Endothelial cell of umbilical vein (primary cell): Measurements from ENCODE around the gene SIRPA. TPM values are rescaled to one million over a fixed set of nuclear protein-coding genes. Genes with fewer than 3 reads are reported as not detected.

Experiments
- BruUV-seq: library from RNA; stranded (reverse); fragments of 400-500 nt; replicated peaks from 2 replicates; lab custom pipeline; 2021; lab: Mats Ljungman, UMichigan
- CTCF ChIA-PET: fragments of 300-600, 350-600 bp; sonication (Branson Sonifier 250); formaldehyde crosslinking; loops from one replicate; lab custom pipeline; 2021; ENCODE audit warnings: antibody characterized with exemption, inconsistent platforms; lab: Charles Lee
- POLR2A ChIA-PET: fragments of 300-600, 350-600 bp; sonication (Branson Sonifier 250); formaldehyde crosslinking; loops from one replicate; lab custom pipeline; 2021; ENCODE audit warnings: antibody characterized with exemption, inconsistent platforms; lab: Charles Lee
- DNase-seq: peaks from one replicate; pipeline ENCODE4 v3.0.0-alpha.2; 2011; ENCODE audit warnings: low read depth, low spot score
- FAIRE-seq: peaks from 2 replicates; lab custom pipeline; 2011; peaks lifted over from hg19 to GRCh38; lab: Jason Lieb, UNC
- H2AFZ ChIP-seq: 2 replicates; pipeline ENCODE4 v1.6.0; 2012; ENCODE audit warnings: low read depth, low read length, control low read depth, inconsistent platforms
- H3K27ac ChIP-seq: 2 replicates; pipeline ENCODE4 v1.5.1; 2011; ENCODE audit warnings: low read depth, mild to moderate bottlenecking, control low read depth, low read length, moderate library complexity; ENCODE audit not compliant: insufficient read depth
- H3K27me3 ChIP-seq, 2 experiments: 2 replicates each; pipeline versions ENCODE4 v1.6.0 to v1.6.1; 2011; ENCODE audit warnings: low read length in 2 of 2, mixed read lengths in 1 of 2; ENCODE audit not compliant: control insufficient read depth in 2 of 2, insufficient read depth in 2 of 2
- H3K36me3 ChIP-seq, 2 experiments: 2 replicates in 1 of 2; 3 replicates in 1 of 2; pipeline ENCODE4 v1.5.1; 2011; ENCODE audit warnings: low read length in 2 of 2, mild to moderate bottlenecking in 1 of 2, moderate library complexity in 1 of 2; ENCODE audit not compliant: control insufficient read depth in 2 of 2, insufficient read depth in 2 of 2; ENCODE audit errors: extremely low read depth in 1 of 2
- H3K4me1 ChIP-seq: 3 replicates; pipeline ENCODE4 v1.5.1; 2011; ENCODE audit warnings: mild to moderate bottlenecking, low read length; ENCODE audit not compliant: control insufficient read depth, insufficient read depth; ENCODE audit errors: extremely low read depth
- H3K4me2 ChIP-seq: 2 replicates; pipeline ENCODE4 v1.6.1; 2011; ENCODE audit warnings: low read length, control low read depth, mixed read lengths; ENCODE audit not compliant: insufficient read depth
- H3K4me3 ChIP-seq, 3 experiments: fragments of 200-600 bp in 1 of 3; sonication (generic), shearing (Covaris generic) in 1 of 3; replicated peaks in 1 of 3; 2 replicates each; pipeline ENCODE4 v1.5.1; 2011 to 2016; ENCODE audit warnings: control low read depth in 3 of 3, low read length in 3 of 3, mild to moderate bottlenecking in 2 of 3, inconsistent platforms in 1 of 3, low read depth in 1 of 3, moderate library complexity in 1 of 3; ENCODE audit not compliant: insufficient read depth in 1 of 3
- H3K79me2 ChIP-seq: 2 replicates; pipeline ENCODE4 v1.6.0; 2012; ENCODE audit warnings: low read length, inconsistent platforms; ENCODE audit not compliant: control insufficient read depth, insufficient read depth
- H3K9ac ChIP-seq: replicated peaks from 2 replicates; pipeline ENCODE3; 2011; ENCODE audit warnings: low read length, control low read depth; ENCODE audit not compliant: insufficient read depth; ENCODE audit errors: extremely low read depth
- H3K9me1 ChIP-seq: replicated peaks from 3 replicates; pipeline ENCODE4 v1.6.0; 2011; ENCODE audit warnings: mild to moderate bottlenecking, low read length; ENCODE audit not compliant: control insufficient read depth, insufficient read depth; ENCODE audit errors: extremely low read depth
- H3K9me3 ChIP-seq: replicated peaks from 2 replicates; pipeline ENCODE4 v1.5.1; 2012; ENCODE audit warnings: low read length, inconsistent platforms; ENCODE audit not compliant: control insufficient read depth, insufficient read depth
- H4K20me1 ChIP-seq: replicated peaks from 2 replicates; pipeline ENCODE3; 2011; ENCODE audit warnings: mild to moderate bottlenecking, low read length; ENCODE audit not compliant: control insufficient read depth, insufficient read depth; ENCODE audit errors: extremely low read depth
- CTCF ChIP-seq, 2 donors: IDR thresholded peaks; 1 replicate in 1 of 2; 2 replicates in 1 of 2; pipeline ENCODE4 v1.5.1; 2011; ENCODE audit warnings: low read length in 2 of 2, mild to moderate bottlenecking in 2 of 2, moderate library complexity in 2 of 2, control low read depth in 1 of 2, inconsistent platforms in 1 of 2, low read depth in 1 of 2; ENCODE audit not compliant: insufficient read depth in 1 of 2; ENCODE audit errors: extremely low read depth in 1 of 2
- EZH2 ChIP-seq: IDR thresholded peaks from 2 replicates; pipeline ENCODE4 v1.6.1; 2012; ENCODE audit warnings: borderline replicate concordance, low read depth, mild to moderate bottlenecking, moderate library complexity, low read length, inconsistent platforms; ENCODE audit not compliant: severe bottlenecking
- FOS ChIP-seq: IDR thresholded peaks from 2 replicates; pipeline ENCODE4 v1.6.1; 2011; ENCODE audit warnings: mild to moderate bottlenecking, low read length, moderate library complexity, borderline replicate concordance; ENCODE audit not compliant: insufficient read depth
- GATA2 ChIP-seq: IDR thresholded peaks from 2 replicates; pipeline ENCODE4 v1.7.0; 2011; ENCODE audit warnings: low read depth, mild to moderate bottlenecking, moderate library complexity, mixed read lengths, low read length; ENCODE audit not compliant: insufficient read length, insufficient read depth
- JUN ChIP-seq: IDR thresholded peaks from 2 replicates; pipeline ENCODE4 v1.6.1; 2011; ENCODE audit warnings: borderline replicate concordance, low read depth; ENCODE audit not compliant: insufficient read length, insufficient read depth
- MAX ChIP-seq: IDR thresholded peaks from 2 replicates; pipeline ENCODE4 v1.6.1; 2011; ENCODE audit not compliant: insufficient read depth, insufficient read length
- MYC ChIP-seq: IDR thresholded peaks from one replicate; pipeline ENCODE4 v1.6.1; 2011; ENCODE audit warnings: mild to moderate bottlenecking, low read depth, low read length
- POLR2A ChIP-seq: IDR thresholded peaks from 2 replicates; pipeline ENCODE4 v1.6.1; 2012; ENCODE audit warnings: low read depth, mild to moderate bottlenecking, control low read depth, low read length
- POLR2AphosphoS5 ChIP-seq: IDR thresholded peaks from 2 replicates; pipeline ENCODE4 v1.6.1; 2012; ENCODE audit warnings: low read depth, mild to moderate bottlenecking, control low read depth, low read length, moderate library complexity; ENCODE audit not compliant: insufficient read depth
- dilution Hi-C: fragments of 300-500 bp; cut with MboI; formaldehyde crosslinking; loops from one replicate; pipeline ENCODE4 v1.15.0; 2019; ENCODE audit warnings: low sequenced_read_pairs; ENCODE audit not compliant: extremely low pct_ligation_motif_present
- intact Hi-C: fragments of 100-400 bp; cut with micrococcal nuclease; formaldehyde crosslinking; loops from one replicate; pipeline ENCODE4 v1.10.0; 2022
- polyA plus RNA-seq, 4 experiments: library from polyadenylated mRNA; depleted of rRNA in 3 of 4; stranded (reverse) in 3 of 4; unstranded in 1 of 4; fragments of >200 nt; gene quantifications; 2 replicates each; pipeline versions ENCODE4 v1.2.1 to v1.2.3, GENCODE V29; 2011 to 2012; ENCODE audit warnings: missing spikeins in 1 of 4
- total RNA-seq: library from RNA; stranded (reverse); gene quantifications from 2 replicates; pipeline ENCODE4 v1.2.3, GENCODE V29; 2021

The SIRPA gene
- total and polyA plus RNA-seq, 2 donors (not counting 3 experiments of a cell fraction or from before 2014, with no cell fraction given): 29.9 to 59.2 TPM

GRCh38 chr20:1896484-1897258 is 1.5 kb downstream of the SIRPA start:
- Histone ChIP-seq H3K27me3 (no peaks in the 10 kb centered on the region), H4K20me1 (no peaks in the 10 kb centered on the region), H3K27ac (no peak overlapping the region), H3K4me1 (peaks cover 8% of the 10 kb centered on the region), H3K36me3 (no peaks in the 10 kb centered on the region), H3K4me2 (peak overlapping the region; percentile 92), H3K9me3 (no peaks in the 10 kb centered on the region), H3K79me2 (peaks cover 21% of the 10 kb centered on the region), H2AFZ (no peak overlapping the region), H3K9ac (no peak overlapping the region), H3K9me1 (no peaks in the 10 kb centered on the region), H3K4me3 (no peak overlapping the region)
- TF ChIP-seq CTCF (IDR thresholded peaks at IDR 0.05; ENCODE audit: extremely low read depth in 1 of 2, insufficient read depth in 1 of 2, low read depth in 1 of 2, low read length in 2 of 2): no peak
- FAIRE-seq (no peak), DNase-seq (no peak)
- TSS peak; percentile 8 for BruUV-seq
- ChIA-PET CTCF (interaction anchor here (0.9 to 1.9 kb wide), 4 partner anchors 94 to 120 kb away, joined by 3 to 7 read pairs (median 4); no protein-coding TSS in a partner anchor), POLR2A (interaction anchor here (0.5 kb wide), 1 partner anchor 1078 kb away, joined by 3 read pairs; no protein-coding TSS in a partner anchor)
- intact Hi-C loops (loop anchor here (10.0 kb wide), 2 partner anchors 208 to 392 kb away; partner anchors contain the start of gene STK35), dilution Hi-C loops (no loop called here)

GRCh38 chr20:1897541-1897940 is 2.3 kb downstream of the SIRPA start:
- Histone ChIP-seq H3K27ac (no peak overlapping the region), H3K36me3 (no peaks in the 10 kb centered on the region), H3K9me1 (no peaks in the 10 kb centered on the region), H3K4me2 (no peak overlapping the region), H4K20me1 (no peaks in the 10 kb centered on the region), H3K9ac (no peak overlapping the region), H3K4me3 (no peak overlapping the region), H2AFZ (no peak overlapping the region), H3K79me2 (peaks cover 21% of the 10 kb centered on the region), H3K9me3 (no peaks in the 10 kb centered on the region), H3K27me3 (no peaks in the 10 kb centered on the region), H3K4me1 (peaks cover 8% of the 10 kb centered on the region)
- FAIRE-seq (peak; percentile 4), DNase-seq (no peak)
- no peak for TF ChIP-seq FOS
- no peak for TF ChIP-seq POLR2AphosphoS5
- TF ChIP-seq MAX: no peak
- no peak for TF ChIP-seq JUN
- no peak for TF ChIP-seq GATA2
- no peak for TF ChIP-seq EZH2
- no peak for TF ChIP-seq MYC
- no peak for TF ChIP-seq CTCF (IDR thresholded peaks at IDR 0.05; ENCODE audit: extremely low read depth in 1 of 2, insufficient read depth in 1 of 2, low read depth in 1 of 2, low read length in 2 of 2)
- TF ChIP-seq POLR2A: no peak
- no TSS peak for BruUV-seq
- dilution Hi-C loops: no loop called here
- ChIA-PET CTCF (interaction anchor here (0.9 kb wide), 1 partner anchor 95 kb away, joined by 3 read pairs; no protein-coding TSS in a partner anchor), POLR2A (no interaction called here)
- intact Hi-C loops: loop anchor here (10.0 kb wide), 2 partner anchors 207 to 393 kb away; partner anchors contain the start of gene STK35
